Medulla oblongata (tissue), 1 donor: ENCODE data around the gene QPRT.
"Not testable (repeated sequence)": the region's sequence is repeated elsewhere in the genome, so short reads cannot be mapped to it uniquely, and the experiment has no call there.

Experiments
- DNase-seq: peaks from one replicate; pipeline ENCODE4 v3.0.0-alpha.2; 2015; ENCODE audit errors: extremely low spot score

Gene QPRT

DNA sequence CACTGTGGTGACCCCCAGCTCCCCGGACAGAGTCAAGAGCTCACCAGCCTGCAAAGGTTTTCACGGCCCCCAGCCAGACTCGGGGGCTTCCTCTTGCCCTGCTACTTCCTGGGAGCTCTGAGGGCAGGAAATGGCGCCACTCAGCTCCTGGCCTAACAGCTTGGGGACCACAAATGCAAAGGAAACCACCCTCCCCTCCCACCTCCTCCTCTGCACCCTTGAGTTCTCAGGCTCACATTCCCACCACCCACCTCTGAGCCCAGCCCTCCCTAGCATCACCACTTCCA is 16.3 kb upstream of the QPRT start:
- no peak for DNase-seq

DNA sequence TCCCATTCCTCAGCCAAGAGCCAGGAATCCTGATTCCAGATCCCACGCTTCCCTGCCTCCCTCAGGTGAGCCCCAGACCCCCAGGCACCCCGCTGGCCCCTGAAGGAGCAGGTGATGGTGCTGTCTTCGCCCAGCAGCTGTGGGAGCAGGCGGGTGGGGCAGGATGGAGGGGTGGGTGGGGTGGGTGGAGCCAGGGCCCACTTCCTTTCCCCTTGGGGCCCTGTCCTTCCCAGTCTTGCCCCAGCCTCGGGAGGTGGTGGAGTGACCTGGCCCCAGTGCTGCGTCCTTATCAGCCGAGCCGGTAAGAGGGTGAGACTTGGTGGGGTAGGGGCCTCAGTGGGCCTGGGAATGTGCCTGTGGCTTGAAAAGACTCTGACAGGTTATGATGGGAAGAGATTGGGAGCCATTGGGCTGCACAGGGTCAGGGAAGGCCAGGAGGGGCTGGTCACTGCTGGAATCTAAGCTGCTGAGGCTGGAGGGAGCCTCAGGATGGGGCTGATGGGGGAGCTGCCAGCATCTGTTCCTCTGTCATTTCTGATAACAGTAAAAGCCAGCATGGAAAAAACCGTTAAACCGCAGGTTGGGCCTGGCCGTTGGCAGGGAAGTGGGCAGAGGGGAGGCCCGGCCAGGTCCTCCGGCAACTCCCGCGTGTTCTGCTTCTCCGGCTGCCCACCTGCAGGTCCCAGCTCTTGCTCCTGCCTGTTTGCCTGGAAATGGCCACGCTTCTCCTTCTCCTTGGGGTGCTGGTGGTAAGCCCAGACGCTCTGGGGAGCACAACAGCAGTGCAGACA is 15.8 kb upstream of the QPRT start, which contains the start of gene SPN:
Gene SPN, plus strand, starts transcription at position 232 of the 791 bp plus-strand sequence. Its CDS starts 482 bp downstream, at position 714.
- no peak for DNase-seq

DNA sequence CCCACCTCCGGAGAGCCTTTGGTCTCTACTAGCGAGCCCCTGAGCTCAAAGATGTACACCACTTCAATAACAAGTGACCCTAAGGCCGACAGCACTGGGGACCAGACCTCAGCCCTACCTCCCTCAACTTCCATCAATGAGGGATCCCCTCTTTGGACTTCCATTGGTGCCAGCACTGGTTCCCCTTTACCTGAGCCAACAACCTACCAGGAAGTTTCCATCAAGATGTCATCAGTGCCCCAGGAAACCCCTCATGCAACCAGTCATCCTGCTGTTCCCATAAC is 15.2 kb upstream of the QPRT start:
- DNase-seq: no peak

DNA sequence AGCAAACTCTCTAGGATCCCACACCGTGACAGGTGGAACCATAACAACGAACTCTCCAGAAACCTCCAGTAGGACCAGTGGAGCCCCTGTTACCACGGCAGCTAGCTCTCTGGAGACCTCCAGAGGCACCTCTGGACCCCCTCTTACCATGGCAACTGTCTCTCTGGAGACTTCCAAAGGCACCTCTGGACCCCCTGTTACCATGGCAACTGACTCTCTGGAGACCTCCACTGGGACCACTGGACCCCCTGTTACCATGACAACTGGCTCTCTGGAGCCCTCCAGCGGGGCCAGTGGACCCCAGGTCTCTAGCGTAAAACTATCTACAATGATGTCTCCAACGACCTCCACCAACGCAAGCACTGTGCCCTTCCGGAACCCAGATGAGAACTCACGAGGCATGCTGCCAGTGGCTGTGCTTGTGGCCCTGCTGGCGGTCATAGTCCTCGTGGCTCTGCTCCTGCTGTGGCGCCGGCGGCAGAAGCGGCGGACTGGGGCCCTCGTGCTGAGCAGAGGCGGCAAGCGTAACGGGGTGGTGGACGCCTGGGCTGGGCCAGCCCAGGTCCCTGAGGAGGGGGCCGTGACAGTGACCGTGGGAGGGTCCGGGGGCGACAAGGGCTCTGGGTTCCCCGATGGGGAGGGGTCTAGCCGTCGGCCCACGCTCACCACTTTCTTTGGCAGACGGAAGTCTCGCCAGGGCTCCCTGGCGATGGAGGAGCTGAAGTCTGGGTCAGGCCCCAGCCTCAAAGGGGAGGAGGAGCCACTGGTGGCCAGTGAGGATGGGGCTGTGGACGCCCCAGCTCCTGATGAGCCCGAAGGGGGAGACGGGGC is 14.7 kb upstream of the QPRT start:
- peak; percentile 18 for DNase-seq

DNA sequence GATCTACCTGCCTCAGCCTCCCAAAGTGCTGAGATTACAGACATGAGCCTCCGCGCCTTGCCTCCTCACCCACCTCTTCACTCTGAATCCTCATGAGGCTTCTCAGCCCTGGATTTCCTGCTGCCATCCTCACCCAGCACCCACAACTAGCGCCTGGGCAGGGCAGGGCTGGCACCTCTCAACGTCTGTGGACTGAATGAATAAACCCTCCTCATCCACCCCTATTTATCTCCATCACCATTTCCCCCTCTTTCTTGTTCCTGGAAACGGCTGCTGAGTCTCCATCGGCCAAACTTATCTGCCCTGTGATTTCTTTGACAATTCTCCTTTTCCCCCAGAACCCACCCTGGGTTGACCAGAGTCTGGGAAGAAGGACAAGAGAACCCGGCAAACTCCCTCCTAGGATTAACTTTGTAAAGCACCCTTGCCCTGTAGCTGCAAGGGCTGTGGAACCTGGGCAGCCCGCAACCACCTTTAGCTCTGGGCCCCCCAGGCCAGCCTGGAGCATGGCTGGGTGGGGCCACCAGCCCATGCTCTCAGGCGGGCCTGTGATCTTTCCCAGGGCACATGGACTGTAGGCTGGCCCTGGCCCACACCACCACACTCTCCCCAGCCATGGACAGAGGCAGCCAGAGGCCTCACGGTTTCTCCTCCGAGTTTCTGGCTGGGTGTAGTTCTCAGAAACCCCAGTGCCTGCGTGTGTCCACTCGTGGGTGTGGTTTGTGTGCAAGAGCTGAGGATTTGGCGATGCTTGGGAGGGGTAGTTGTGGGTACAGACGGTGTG is 13.5 kb upstream of the QPRT start:
- no peak for DNase-seq

DNA sequence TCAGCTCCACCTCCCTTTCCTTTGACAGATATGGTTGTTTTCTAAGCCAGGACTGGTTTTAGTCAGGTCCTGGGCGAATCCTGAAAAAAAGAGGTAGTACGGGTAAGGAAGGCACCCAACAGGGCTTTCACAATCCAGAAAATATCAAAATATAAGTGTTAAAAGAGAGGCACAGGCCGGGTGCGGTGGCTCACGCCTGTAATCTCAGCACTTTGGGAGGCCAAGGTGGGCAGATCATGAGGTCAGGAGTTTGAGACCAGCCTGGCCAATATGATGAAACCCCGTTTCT is 11.7 kb upstream of the QPRT start:
- DNase-seq: not testable (repeated sequence)

DNA sequence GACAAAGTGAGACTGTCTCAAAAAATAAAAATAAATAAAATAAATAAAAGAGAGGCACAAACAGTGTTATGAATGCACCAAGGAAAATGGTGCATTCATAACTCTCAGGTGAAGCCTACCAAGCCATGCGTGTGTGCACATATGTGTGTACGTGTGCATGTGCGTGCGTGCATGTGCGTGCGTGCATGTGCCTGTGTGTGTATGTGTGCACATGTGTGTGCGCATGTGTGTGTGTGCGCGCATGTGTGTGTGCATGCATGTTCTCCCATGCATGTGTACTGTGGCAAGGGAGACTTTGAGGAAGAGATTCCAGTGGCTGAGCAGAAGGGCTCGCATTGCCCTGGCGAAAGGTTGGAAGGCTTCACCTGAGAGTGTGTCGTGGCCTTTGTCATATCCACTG is 11.2 kb upstream of the QPRT start:
- DNase-seq: no peak

DNA sequence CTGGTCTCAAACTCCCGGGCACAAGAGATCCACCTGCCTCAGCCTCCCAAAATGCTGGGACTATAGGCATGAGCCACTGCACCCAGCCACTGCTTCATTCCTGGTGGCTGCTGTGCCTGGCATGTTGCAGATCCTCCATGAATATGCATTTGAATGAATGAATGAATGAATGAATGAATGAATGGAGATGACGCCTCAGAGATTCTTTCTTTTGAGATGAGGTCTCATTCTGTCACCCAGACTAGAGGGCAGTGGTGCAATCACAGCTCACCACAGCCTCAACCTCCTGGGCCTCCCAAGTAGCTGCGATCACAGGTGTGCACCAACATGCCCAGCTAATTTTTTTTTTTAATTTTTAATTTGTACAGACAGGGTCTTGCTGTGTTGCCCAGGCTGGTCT is 10.7 kb upstream of the QPRT start:
- no peak for DNase-seq

DNA sequence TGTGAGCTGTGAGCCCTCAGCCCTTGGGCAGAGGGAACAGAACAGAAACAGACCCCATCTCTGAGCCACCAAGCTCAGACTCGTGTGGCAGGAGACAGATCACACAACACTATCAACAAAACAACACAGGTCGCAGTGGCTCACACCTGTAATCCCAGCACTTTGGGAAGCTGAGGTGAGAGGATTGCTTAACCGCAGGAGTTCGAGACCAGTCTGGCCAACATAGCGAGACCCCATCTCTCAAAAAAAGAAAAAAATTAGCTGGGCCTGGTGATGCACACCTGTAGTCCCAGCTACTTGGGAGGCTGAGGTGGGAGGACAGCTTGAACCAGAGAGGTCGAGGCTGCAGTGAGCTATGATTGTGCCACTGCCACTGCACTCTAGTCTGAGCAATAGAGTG is 5.5 kb upstream of the QPRT start:
- no peak for DNase-seq

DNA sequence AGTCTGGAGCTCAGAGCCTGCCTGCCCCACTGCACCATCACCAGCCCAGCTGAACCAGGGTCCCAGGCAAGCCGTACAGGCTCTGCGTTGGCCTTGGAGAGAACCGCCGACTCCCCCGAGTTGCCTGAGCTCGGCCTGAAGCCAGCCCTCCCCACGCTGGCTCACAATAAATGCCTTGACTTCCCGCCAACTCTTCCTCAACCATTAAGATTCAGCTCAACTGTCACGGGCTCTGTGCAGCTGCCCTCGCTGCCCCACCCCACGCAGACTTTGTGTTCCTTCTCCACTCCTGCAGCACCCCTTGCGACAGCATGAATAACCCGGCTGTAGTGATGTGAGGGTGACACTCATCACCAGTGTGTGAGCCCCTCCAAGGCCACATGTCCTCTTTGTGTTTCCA is 4.8 kb upstream of the QPRT start:
- peak; percentile 88 for DNase-seq

DNA sequence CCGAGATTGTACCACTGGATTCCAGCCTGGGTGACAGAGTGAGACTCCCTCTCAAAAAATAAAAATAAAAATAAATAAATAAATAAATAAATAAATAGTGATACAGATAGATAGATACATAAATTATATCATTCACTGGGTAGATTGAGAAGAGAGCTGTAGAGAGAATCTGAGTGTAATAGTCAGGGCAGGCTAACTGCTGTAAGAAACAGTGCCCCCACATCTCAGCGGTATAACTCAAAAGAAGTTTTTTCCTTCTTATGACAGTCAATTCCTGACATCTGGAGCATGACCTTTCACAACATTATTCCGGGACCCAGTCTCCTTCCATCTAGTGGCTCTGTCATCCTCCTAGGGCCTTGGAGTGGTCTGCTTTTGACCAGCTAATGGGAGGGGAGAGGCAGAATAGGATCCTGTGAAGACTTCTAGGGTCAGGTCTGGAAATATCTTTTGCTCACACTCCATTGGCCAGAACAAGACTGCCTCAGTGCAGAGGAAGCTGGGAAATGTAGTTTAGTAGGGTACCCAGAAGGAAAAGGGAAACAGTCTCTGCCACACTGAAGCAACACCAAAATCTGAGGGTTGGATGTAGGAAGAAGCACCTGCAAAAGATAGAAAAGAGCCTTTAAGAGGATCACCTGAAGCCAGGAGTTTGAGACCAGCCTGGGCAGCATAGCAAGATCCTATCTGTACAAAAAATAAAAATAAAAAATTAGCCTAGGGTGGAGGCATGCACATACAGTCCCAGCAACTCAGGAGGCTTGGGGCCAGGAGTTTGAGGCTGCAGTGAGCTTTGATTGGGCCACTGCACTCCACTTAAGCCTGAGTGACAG is 3.0 kb upstream of the QPRT start:
- peak; percentile 56 for DNase-seq

DNA sequence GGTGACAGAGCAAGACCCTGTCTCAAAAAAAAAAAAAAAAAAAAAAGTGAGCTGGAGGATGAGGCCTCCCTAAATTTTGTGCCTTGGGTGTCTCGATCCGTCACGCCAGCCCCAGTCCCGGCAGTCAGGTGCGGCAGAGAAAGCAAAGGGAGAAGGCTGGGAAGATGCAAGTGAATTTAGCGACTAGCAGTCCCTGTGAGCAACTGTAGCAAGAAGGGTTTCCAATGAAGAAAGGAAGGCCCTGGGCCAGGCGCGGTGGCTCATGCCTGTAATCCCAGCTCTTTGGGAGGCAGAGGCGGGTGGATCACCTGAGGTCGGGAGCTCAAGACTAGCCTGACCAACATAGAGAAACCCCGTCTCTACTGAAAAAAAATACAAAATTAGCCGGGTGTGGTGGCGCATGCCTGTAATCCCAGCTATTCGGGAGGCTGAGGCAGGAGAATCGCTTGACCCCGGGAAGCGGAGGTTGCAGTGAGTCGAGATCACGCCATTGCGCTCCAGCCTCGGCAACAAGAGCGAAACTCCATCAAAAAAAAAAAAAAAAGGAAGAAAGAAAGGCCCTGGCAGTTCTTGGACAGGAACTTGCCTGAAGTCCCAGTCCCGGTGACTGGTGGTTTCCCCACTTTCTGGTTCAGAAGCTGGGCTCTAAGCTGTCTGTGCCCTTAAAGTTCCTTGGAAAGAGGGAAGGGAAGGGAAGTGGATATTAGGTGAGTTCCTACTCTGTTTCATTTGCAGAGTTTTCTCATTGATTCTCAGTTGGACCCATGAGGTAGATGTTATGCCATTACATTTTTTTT is 1.8 kb upstream of the QPRT start:
- DNase-seq: no peak

DNA sequence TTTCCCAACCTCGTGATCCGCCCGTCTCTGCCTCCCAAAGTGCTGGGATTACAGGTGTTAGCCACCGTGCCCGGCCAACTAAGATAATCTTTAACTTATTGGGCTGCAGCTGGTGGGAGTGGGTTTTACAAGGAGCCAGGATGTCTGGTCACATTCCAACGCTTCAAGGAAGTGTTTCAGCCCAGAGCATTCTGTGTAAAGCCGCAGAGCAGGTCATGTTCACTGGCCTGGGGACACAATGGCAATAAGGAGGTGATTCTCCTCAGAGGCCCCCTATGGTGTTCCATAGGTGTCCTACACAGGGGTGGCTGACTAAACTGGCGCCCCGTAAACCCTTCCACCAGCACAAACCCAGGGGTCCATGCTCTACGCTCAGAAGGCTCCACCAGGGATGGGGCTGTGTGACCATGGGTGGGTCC is 1.2 kb downstream of the QPRT start:
- DNase-seq: no peak

DNA sequence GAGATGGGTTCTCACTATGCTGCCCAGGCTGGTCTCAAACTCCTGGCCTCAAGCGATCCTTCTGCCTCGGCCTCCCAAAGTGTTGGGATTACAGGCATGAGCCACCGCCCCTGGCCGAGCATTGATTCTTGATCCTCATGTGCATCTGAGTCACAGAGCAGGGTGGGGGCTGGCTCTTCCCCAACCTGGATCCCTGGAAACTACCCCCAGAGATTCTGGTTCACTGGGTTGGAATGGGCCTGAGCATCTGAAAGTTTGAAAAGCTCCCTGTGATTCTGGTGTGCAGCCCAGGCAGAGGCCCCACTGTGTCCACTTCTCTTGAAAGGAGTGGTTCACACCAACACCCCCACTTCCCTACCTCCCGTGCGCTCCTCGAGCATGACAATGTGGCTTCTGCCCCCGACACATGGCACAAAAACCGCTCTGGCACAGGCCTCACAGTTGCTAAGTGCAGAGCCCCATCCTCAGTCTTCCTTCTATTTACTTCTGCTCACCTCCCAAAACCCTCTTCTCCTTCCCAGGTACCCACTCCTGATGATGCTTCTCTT is 4.6 kb downstream of the QPRT start:
- peak; percentile 53 for DNase-seq

DNA sequence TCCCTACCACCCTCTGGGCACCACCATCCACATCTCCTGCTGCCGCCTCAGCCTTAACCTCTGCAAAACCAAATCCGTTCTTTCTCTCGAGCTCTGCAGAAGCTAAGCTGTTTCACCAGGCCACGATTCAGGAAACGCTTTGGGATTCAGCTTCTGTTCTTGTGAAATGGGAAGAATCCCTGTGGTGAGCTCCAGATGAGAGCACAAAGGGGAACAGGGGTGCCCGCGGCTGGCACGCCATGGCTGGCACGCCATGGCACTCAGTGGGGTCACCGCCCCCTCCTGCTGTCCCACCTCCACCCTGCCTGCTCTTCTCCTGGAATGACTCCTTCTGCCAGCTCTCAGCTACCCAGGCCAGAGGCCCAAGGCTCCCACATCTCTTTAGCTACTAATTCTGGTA is 5.7 kb downstream of the QPRT start:
- DNase-seq: no peak

DNA sequence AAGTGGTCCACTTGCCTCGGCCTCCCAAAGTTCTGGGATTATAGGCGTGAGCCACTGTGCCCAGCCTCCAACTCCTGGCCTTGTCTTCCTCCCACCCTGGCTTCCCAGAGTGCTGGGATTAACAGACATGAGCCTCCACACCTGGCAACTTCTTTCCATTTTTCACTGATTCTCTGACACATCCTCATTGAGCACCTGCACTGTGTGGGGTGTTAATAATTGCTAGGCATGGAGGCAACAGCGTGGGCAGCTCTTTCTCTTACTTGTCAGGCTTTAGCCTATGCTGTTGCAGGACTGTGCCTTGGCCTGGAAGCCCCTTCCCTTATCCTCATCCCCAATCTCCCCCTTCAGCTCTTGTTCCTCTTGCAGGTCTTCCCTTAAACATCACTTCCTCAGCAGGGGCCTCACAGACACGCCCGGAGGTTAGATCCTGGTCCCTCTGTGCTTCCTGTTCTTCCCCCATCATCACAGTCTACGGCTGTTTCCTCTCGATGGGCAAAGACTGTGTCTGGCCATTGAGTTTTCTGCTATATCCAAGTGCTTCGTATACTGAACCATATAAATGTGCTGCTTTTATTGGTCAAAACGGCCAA is 7.9 kb downstream of the QPRT start:
- no peak for DNase-seq

DNA sequence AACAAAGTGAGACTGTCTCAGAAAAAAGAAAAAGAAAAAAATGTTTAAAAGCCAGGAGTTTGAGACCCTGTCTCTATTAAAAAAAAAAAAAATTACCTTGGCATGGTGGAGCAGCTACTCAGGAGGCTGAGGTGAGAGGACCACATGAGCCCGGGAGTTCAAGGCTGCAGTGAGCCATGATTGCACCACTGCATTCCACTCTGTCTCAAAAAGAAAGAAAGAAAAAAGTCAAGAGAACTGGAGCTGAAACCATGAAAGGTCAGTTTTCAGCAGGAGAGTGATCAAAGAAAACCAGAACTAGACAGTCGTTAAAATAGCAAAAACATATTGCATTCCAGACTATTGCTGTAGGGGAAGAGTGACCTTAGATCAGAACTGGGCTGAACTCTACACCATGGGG is 8.8 kb downstream of the QPRT start:
- DNase-seq: no peak

DNA sequence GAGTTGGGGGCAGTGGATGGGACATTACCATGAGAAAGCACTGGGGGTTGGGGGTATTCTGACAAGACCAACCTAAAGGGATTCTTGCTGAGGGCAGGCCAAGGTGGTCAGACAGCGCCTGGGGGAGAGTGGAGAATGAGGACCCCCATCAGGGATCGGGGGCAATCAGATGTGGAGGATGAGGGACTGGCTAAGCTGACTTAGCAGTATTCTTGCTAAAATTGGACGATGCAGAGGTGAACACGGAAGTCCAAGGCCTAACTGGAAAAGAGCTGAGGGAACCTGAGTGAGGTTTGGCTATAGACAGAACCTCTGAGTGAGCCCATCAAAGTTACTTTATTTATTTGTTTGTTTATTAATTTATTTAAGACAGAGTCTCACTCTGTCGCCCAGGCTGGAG is 9.2 kb downstream of the QPRT start:
- no peak for DNase-seq

DNA sequence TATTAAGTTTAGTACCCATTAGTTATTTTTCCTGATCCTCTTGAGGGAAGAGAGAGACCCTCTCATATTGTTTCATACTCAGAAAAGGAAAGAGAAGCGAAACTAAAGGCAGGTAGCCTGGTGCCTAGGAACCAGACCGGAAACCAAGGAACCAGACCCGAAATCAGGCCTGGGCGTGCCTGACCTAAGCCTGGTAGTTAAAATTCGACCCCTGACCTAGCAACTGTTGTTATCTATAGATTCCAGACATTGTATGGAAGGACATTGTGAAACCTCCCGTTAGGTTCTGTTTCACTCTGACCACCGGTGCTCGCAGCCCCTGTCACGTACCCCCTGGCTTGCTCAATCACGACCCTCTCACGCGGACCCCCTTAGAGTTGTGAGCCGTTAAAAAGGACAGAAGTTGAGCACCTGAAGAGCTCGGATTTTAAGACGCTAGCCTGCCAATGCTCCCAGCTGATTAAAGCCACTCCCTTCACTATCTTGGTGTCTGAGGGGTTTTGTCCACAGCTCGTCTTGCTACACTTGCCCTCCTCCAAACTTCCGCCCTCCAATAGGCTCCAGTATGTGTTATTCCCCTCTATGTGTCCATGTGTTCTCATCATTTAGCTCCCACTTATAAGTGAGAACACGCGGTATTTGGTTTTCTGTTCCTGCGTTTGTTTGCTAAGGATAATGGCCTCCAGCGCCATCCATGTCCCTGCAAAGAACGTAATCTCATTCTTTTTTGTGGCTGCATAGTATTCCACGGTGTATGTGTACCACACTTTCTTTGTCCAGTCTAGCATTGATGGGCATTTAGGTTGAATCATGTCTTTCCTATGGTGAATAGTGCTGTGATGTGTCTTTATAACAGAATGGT is 10.7 kb downstream of the QPRT start:
- not testable (repeated sequence) for DNase-seq

DNA sequence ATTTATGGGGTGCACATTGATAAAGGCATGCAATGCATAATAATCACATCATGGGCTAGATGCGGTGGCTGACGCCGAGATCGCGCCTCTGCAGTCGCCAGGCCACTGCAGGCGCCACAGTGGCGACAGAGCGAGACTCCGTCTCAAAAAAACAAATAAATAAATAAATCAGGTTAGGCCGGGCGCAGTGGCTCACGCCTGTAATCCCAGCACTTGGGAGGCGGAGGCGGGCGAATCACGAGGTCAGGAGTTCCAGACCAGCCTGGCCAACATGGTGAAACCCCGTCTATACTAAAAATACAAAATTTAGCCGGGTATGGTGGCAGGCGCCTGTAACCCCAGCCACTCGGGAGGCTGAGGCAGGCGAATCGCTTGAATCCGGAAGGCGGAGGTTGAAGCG is 13.6 kb downstream of the QPRT start:
- not testable (repeated sequence) for DNase-seq
